NCI-H774 (cell line): ENCODE results near the gene CYBRD1.
A peak's percentile ranks its signal among the peaks of the same experiment; 100 is the strongest.
"Not testable (repeated sequence)": the region's sequence is repeated elsewhere in the genome, so short reads cannot be mapped to it uniquely, and the experiment has no call there.

Experiments used
- DNase-seq: peaks from one replicate; lab custom pipeline; 2025; lab: John Stamatoyannopoulos, UW

Gene CYBRD1

DNA sequence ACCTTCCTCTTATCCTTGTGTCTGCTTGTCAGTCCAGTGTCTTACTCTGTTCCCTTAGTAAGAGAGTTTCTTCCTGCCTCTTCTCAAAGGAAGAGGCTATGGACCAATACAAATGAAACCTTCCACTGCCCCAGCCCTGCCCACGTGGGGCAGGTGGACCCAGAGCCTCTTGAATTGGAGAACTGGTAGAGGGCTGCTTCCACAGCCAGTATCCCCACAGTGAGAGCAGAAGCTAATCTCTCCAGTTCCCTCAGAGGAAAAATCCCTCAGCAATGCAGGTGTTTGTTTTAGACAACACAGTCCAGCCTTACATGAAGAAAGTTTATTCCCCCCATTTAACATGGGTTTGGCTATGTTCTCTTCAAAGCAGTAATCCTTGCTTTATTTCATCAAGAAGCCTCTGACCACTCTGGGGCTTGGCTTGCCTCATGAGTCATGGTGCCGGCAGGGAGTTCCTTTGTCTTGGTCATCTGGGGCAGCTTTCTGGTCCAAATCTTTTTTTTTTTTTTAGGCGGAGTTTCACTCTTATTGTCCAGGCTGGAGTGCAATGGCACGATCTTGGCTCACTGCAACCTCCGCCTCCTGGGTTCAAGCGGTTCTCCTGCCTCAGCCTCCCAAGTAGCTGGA lies 6.5 kb upstream of the CYBRD1 start:
- DNase-seq = no peak

DNA sequence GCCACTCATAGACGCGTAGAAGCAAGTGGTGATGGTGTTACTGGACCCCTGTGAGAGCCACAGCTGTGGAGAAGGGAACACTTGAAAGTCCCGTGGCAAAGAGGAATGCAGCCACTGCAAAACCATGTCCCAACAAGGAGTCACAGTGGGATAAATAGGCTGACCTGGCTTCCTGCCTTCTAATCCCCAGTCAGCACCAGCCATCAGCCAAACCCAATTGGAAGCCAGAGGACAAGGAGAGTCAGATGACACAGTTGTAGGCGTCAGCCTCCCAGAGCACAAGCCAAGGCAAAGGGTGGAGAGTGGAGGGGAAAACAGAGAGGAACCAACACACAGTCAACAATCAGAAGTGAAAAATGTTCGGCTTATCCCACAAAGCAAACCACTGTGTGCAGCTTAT lies 5.5 kb upstream of the CYBRD1 start:
- DNase-seq = no peak

DNA sequence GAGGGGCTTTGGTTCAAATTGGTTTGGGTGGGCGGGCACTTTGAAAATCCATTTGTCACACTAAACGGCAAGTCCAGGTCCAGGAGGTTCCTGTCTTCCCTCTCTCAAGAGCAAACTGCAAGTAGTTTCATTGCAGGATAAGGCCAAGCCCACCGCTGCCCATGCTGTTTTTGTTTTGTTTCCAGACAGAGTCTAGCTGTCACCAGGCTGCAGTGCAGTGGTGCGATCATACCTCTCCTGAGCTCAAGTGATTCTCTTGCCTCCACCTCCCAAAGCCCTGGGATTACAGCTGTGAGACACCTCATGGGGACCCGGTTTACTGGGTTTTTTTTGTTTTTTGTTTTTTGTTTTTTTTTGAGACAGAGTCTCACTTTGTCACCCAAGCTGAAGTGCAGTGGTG lies 1.8 kb upstream of the CYBRD1 start:
- no peak for DNase-seq

DNA sequence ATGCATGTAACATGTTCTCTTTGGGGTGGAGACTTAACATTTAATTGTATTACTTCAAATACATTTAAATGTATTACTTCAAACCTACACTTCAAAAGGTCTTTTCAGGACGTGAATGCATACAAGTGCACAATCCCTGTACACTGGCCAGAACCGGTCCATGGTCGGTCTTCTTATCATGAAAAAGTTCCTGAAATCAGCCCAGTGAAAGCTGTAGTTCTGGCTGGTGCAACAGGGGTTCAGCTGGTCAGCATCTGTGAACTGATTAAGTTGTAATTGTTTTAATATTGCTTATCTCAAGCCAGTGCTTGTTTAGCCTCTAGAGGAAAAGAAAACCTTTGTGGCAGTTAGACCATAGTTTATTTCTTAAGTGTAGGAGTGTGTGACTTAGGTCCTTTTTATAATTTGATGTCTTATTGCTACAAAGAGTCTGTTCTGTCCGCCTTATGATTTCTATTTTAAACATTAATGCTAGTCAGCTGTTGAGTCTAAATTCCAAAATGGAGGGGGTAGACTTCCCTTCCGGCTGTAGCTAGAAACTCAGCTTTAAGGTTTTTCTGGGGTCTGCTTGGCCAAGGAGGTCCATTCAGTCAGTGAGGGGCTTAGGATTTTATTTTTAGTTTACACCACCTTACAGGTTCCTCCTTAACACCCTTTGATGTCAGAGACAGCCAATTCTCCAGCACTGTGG lies 768 bp upstream of the CYBRD1 start:
- DNase-seq = no peak

DNA sequence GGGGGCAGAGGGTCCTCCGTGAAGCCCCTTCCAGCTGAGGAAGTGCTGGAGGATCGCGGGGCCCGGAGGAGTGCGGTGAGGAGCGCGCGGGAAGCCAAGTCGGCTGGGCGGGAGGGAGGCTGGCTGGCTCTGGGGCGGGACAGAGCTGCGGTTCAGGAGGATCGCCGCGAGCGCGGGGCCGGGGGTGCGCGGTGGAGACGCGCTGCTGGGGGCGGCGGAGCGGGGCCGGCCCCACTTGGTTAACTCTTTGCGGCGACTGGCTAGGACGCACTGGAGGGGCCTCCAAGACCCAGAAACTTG lies 464 bp downstream of the CYBRD1 start:
- DNase-seq = no peak

DNA sequence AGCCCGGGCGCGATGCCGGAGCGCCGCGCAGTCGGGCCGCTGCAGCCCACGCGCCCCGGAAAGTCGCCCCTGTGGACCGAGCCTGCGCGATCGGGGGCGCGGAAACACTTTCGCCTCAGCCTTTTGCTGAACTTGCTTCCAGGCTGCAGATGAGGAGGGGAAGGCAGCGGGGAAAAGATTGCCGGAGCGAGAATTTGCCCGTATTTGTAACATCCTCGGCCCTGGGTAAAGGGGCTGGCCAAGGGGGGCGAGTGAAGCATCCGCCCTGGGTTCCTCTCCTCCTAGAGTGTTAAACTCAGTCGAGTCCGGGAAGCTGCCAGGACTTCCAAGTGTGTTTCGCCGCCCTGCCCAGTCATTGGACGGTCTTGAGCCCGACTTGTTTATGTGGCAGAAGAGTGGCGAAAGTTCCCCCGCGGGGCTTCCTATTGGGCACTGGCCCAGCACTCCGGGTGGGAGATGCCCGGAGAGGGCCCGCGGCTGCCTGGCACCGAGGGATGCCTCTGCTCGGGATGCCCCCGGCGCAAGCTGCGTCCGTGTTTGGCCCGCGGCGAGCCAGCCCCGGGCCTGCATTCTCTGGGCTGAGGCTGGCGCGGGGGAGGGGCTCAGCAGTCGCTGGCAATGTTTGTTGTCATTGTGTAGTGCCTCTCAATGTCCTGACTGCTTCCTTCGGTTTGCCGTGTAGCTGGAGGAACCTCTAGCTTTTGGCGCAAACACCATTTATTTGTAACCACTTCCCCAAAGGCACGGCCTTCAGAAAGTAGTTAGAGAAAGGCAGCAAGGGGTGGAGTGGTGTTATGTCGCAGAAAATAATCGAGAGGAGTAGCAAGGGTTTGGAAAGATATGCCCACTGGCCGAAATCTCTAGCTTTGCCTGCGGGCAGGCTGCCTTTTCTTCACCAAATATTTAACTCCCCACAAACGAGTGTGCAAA lies 1.1 kb downstream of the CYBRD1 start:
- no peak for DNase-seq

DNA sequence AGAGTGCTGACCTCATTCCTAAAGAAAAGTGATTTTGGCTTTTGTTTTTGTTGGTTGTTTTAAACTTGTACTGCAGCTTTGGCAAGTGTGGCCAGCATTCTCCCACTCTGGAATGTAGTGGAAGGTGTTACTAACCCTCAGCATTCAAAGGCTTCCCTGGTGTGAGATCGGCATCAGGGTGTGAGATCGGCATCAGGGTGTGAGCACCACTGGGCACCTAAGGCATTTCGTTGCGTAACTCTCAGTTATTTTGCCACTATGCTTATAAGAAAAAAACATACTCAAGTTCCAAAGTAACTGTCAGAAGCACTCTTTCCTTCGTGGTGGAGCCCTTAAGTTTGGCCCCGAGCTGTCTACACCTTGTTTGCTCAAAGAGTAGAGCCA lies 1.7 kb downstream of the CYBRD1 start:
- no peak for DNase-seq

DNA sequence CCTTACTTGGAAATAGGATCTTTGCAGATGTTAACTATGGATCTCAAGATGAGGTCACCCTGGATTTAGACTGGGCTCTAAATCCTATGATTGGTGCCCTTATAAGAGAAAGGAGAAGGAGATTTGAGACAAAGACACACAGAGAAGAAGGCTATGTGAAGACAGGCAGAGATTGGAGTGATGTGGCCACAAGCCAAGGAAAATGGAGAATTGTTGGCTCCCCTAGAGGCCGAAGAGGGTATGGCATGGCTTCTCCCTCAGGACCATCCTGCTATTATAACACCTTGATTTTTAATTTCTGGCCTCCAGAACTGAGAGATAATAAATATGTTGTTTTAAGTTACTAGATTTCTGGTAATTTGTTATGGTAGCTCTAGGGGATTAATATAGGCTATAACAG lies 7.6 kb downstream of the CYBRD1 start:
- DNase-seq = no peak

DNA sequence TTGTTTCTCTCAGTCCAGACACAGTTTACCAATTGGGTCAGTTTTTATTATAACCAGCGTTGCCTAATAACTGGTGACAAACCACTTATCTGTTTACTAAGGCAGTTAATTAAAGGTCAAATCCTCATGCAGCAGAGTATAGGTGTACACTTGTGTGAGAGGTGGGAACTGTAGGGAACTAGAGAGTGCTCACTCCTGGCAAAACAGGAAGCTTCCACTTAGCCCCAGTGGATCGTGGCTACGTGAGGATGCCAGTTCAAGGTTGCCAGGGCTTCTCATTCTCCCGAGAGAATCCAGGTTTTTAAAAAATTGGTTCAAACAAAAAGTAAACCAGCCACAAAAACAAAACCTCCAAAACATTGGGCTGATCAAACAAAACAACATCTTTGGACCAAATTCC lies 8.1 kb downstream of the CYBRD1 start:
- DNase-seq = no peak

DNA sequence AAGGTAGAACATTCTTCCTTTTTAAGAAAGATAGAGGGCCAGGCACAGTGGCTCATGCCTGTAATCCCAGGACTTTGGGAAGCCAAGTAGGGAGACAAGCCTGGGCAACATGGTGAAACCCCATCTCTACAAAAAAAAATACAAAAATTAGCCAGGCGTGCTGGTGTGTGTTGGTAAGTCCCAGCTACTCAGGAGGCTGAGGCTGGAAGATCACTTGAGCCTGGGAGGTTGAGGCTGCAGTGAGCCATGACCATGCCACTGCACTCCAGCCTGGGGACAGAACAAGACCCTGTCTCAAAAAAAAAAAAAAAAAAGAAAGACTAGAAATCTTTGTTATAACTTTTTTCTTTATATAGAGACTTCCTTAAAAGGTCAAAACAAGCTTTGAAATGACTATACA lies 8.6 kb downstream of the CYBRD1 start:
- not testable (repeated sequence) for DNase-seq

DNA sequence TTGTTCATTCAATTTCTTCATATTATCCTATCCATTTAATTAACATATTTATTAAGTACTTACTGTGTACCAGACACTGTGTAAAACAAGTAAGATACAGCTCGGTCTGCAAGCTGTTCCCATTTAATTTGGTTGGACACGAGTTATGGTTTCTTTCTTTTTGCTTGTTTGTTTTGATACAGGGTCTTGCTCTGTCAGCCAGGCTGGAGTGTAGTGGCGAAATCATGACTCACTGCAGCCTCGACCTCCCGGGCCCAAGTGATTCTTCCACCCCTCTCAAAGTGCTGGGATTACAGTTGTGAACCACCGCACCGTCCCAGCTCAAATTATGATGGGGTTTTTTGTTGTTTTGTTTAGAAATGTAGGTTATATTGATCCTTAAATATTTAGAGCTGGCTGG lies 9.0 kb downstream of the CYBRD1 start:
- no peak for DNase-seq

DNA sequence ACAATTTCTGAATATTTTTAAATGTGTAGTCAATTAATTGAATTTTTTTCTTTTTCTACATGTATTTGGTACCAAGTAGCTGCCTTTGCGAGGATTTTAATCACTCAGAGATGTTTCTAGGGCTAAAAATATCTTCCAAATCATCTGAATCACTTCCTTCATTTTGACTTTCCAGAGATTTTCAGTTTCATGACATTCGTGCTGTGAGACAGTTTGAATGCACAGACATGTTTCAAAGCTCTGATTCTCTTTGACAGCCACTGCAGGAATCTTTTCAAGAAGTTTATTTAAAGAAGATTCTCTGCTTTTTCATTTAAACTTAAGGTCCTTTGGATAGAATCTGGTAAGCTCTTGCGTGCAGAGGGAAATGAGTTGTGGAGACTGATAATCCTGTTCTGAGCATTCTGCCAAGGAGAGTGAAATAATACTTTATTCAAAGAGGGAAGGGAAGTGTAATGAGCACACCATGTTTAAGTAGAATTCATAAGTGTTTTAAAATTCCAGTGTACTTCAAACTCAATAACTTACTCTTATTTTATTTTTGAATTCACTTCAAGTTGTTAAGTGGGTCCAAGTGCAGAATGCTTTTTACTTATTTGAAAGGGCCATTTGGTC lies 9.7 kb downstream of the CYBRD1 start:
- DNase-seq = no peak

DNA sequence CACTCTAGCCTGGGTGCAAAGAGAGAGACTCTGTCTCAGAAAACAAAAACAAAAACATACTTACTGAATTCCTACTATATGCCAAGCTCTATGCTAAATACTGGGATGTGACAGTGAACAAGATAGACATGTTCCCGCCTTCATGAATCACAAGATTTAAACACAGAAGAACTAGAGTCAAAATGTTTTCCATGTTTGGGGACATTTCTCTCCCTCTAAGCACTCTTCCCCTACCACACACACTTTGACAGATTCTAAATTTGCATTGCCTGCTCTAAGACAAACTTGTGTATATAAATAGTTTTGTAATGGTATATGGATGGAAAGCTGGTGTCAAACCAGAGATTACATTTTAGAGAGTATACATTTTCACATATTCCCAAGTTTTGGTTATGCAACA lies 11.1 kb downstream of the CYBRD1 start:
- DNase-seq = no peak

DNA sequence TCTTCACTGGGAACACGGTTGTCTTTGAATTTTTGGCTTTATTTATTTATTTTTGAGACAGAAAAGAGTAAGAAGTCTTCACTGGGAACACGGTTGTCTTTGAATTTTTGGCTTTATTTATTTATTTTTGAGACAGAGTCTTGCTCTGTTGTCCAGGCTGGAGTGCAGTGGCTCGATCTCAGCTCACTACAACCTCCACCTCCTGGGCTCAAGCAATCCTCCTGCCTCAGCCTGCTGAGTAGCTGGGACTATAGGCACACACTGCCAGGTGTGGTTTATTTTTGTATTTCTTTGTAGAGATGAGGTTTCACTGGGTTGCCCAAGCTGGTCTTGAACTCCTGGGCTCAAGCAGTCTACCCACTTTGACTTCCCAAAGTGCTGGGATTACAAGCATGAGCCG lies 13.3 kb downstream of the CYBRD1 start:
- DNase-seq = not testable (repeated sequence)

DNA sequence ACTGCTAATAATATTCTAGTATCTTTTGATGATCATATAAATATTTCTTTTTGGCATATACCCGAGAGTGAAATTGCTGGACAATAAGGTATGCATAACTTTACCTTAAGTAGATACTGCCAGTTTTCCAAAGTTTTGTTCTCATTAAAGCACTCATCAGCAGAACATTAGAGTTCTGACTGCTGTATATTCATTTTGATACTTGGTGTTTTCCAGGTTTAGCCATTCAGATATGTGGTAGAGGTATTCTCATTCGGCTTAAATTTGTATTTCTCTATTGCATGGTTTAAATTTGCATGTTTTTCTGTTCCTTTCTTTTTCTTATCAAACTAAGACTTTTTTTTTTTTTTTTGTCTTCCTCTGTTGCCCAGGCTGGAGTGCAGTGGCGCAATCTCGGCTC lies 18.2 kb downstream of the CYBRD1 start:
- DNase-seq = no peak

DNA sequence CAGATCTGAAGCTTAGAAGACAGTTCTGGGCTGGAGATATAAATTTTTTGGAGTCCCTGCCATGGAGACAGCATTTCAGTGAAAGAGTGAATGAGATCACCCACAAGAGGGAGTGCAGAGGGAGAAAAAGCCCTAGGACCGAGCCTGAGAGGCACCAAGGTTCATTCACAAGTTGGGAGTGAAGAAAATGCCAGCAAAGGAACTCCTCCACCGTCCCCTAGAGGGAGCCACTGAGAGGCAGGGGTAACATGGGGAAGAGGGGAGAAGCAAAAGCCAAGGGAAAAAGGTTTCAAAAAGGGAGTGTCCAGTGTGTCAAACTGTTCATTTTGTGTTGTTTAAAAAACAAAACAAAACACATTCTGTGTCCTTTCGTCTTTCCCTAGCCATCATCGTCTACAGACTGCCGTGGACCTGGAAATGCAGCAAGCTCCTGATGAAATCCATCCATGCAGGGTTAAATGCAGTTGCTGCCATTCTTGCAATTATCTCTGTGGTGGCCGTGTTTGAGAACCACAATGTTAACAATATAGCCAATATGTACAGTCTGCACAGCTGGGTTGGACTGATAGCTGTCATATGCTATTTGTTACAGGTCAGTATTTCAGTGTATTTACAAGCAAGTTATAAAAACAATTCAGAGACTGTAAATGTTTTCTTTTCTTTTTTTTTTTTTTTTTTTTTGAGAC lies 19.1 kb downstream of the CYBRD1 start:
- DNase-seq = peak; percentile 37

DNA sequence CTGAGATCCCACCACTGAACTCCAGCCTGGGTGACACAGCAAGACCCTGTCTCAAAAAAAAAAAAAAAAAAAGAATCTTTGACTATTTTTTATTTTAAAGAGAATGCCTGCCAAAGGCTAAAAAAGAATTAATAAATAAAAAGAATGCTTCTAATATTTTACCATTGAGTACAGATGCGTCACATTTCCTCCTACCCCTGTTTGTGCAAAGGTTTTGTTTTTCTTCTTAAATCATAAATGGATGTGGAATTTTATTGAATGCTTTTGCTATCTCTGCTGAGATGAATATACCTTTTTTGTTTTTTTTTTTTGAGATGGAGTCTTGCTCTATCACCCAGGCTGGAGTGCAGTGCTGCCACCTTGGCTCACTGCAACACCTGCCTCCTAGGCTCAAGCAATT lies 22.8 kb downstream of the CYBRD1 start:
- DNase-seq = no peak

DNA sequence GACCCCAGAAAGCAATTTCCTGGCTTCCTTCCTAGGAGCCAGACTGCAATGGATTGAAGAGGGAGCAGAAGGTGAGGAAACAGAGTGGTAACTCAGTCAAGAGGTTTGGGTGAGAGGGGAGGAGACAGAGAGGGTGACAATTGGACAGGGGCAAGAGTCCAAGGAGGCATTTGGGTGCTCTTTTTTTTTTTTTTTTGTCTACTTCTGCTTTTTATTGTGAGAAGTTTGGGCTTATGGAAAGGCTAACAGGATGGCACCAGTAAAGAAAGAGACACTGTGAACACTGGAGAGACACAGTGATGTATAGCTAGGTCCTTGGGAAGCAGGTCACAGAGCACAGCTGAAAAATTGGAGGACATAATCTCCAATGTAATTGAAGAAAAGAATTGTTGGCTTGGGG lies 25.0 kb downstream of the CYBRD1 start:
- DNase-seq = no peak

DNA sequence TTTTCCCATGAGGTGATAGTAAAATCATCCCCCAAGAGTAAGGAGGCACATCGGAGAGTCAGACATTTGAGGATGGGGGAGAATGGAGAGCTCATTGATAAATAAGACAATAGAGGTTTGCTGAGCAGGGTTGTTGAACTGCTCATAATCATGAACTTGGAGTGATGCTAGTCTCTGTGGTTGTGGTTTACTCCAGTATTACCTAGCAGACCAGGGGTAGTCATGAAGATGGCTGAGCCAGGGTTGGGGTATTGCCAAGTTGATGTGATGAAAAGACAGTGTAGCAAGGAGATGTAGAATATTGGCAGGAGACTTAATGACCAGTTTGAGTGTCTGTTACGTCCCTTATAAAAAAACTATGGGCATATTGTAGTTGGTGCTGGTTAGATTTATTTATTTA lies 25.4 kb downstream of the CYBRD1 start:
- no peak for DNase-seq

DNA sequence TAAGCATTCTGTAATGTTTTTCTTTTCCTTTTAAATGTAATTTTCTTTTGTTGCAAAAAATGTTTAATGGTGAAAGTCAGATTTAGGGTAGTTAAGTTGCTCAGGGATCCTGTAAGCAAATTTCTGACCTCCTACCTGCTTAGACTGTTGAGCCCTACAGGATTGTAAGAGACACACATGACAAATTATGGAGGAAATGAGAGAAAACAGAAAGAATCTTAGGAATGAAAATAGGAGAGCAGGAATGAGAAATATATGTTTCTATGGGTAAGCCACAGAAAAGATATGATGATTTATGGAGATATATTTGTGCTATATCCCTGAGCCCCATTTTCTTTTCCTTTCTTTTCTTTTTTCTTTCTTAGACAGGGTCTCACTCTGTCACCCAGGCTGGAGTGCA lies 28.3 kb downstream of the CYBRD1 start:
- no peak for DNase-seq

DNA sequence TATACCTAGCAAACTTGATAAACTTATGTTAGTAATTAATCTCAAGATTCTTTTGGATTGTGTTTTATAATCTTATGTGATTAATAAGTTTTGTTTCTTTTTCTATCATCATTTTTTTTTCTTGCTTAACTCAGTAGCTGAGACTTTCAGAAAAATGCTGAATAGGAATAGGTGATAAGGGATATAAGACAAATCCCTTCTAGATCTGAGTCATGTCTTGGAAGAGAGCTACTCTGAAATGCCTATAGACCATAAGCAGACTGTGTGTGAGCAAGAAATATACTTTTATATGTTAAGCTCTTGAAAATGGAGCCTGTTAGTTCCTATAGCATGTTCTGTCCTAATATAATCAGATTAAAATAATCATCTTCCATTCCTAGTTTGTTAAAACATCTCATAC lies 29.6 kb downstream of the CYBRD1 start:
- DNase-seq = no peak

DNA sequence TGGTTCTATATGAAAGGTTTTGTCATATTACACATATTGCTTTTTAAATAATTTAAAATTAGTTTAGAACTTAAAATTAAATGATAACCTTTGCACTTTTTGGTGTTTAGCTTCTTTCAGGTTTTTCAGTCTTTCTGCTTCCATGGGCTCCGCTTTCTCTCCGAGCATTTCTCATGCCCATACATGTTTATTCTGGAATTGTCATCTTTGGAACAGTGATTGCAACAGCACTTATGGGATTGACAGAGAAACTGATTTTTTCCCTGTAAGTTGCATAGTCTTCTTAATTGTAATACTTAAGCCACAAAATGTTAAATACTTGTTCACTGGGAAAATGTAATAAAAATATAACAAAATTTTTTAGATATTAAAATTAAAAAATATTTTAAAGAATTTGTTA lies 31.0 kb downstream of the CYBRD1 start:
- no peak for DNase-seq
